ENCODE data around the gene DKK3.

DNA sequence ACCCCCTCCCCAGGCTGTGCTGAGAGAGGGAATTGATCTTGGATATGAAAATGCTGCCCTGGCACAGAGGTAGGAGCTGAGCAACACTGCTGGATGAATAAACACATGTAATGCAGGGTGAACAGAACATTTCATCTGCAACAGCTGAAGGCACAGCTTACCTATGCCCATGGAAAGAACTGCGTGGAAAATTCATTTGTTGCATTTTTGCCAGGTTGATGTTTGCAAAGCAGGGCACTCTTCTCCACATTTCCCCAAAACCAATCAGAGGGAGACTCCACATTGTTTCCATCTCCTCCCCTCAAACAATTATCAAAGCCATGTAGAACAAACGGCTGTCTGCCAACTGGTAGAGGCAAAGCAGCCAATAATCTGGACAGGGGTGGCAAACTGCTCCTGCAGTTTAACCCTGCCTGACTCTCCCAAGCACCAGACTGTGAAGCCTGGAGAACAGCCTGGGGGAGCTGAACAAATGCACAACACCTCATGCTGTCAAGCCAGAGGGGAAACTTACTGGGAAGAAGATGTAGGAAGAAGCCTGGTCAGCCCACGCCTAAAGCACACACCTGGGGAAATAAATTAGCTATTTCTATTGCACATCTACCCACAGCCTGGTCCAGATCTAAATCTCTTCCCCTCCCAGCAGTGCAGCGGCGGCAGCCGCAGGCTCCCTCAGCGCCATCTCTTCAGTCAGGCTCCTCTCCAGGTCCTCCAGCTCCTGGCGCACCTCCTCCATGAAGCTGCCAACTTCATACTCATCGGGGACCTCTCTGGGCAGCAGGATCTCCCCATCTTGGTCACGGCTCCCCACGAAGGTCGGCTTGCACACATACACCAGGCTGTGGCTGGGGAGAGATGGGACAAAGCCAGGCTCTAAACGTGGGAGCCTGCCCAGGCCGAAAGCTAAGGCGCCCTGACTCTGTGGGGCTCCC lies 44.3 kb downstream of the DKK3 start:
- TF ChIP-seq YY1 (IDR thresholded peaks at IDR 0.05) (peak; percentile 53), RAD21 (IDR thresholded peaks at IDR 0.05) (peak; percentile 16 to 40), MAX (IDR thresholded peaks at IDR 0.05) (peak; percentile 51), JUND (IDR thresholded peaks at IDR 0.05) (peak; percentile 87 to 91), TAF1 (conservative IDR thresholded peaks at IDR 0.05) (peak; percentile 26), ZBTB33 (IDR thresholded peaks at IDR 0.05) (peak; percentile 53)
- TF ChIP-seq, protein P1, sequence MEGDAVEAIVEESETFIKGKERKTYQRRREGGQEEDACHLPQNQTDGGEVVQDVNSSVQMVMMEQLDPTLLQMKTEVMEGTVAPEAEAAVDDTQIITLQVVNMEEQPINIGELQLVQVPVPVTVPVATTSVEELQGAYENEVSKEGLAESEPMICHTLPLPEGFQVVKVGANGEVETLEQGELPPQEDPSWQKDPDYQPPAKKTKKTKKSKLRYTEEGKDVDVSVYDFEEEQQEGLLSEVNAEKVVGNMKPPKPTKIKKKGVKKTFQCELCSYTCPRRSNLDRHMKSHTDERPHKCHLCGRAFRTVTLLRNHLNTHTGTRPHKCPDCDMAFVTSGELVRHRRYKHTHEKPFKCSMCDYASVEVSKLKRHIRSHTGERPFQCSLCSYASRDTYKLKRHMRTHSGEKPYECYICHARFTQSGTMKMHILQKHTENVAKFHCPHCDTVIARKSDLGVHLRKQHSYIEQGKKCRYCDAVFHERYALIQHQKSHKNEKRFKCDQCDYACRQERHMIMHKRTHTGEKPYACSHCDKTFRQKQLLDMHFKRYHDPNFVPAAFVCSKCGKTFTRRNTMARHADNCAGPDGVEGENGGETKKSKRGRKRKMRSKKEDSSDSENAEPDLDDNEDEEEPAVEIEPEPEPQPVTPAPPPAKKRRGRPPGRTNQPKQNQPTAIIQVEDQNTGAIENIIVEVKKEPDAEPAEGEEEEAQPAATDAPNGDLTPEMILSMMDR (IDR thresholded peaks at IDR 0.05; ENCODE audit: low read depth, low read length, missing input control): no peak
